GM19239 (cell line): ENCODE results near the gene DNM3.
A peak's percentile ranks its signal among the peaks of the same experiment; 100 is the strongest.
"Not testable (repeated sequence)": the region's sequence is repeated elsewhere in the genome, so short reads cannot be mapped to it uniquely, and the experiment has no call there.

Experiments used
- DNase-seq: peaks from one replicate; pipeline ENCODE4 v3.0.0; 2011; ENCODE audit warnings: low spot score; ENCODE audit not compliant: insufficient read length
- FAIRE-seq: peaks from 2 replicates; lab custom pipeline; 2011; peaks lifted over from hg19 to GRCh38; lab: Jason Lieb, UNC

Gene DNM3

DNA sequence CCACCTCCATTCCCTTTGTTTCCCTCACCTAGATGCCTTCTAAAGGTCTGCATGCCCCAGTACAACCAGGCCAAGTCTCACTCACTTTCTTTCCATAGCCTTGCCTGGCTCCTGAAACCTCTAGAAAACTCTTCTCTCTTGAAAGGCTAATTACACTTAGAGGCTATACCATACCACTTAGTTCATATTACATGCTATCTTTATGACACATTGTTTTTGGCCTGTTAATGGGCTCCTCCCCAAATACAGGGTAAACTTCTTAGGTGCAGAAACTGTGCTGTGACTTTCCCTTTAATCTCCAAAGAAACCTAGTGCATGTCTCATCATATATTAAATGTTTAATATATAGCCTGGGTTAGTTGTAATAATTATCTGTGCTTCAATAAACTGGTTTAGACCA lies 522.6 kb downstream of the DNM3 start:
- DNase-seq (no peak), FAIRE-seq (no peak)

DNA sequence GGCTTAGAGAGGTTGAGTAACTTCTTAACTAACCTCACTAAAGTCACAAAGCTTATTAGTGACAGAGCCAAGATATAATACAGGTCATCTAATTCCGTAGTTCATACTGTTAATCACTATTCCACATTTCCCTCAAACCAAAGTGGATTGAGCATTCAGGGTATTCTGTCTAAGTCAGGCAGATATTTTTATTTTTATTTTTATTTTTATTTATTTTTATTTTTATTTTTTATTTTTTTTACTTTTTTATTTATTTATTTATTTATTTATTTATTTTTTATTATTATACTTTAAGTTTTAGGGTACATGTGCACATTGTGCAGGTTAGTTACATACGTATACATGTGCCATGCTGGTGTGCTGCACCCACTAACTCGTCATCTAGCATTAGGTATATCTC lies 530.3 kb downstream of the DNM3 start:
- not testable (repeated sequence) for FAIRE-seq, DNase-seq

DNA sequence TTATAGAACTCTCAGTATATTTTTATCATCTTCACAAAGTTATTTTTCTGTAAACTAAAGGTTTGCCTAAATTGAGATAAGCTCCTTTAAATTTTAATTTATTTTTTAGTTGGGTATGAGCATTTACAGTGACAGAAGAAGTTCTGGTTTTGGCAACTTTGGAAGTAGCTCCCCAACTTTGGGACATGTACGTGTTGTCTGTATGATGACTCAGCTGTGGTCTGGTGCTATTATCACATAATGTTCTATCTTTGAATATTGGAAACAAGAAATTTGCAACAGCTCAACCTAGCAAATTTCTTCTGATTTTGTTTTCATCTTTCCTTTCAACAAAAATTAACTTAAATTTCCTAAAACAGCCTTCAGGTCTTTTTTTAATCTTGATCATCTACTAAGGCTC lies 532.6 kb downstream of the DNM3 start:
- FAIRE-seq (no peak), DNase-seq (no peak)

DNA sequence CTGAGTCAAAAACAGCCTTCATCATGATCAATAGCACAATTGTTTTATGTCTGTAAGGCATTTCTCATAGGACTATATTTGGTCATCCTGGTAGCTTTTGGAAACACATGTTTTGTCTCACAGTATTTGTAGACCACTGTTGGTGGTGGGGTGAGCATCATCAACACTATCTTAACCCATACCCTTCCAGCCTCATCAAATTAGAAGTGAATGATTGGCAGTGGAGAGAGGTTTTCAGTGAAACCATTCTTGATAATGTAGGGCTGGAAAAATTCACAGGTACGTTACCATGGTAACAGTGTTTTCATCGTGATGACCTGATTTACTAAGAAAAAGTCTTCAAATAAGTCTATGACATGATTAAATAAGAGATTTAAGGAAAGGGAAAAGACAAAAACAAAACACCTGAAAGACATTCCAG lies 533.9 kb downstream of the DNM3 start:
- DNase-seq (no peak), FAIRE-seq (no peak)

DNA sequence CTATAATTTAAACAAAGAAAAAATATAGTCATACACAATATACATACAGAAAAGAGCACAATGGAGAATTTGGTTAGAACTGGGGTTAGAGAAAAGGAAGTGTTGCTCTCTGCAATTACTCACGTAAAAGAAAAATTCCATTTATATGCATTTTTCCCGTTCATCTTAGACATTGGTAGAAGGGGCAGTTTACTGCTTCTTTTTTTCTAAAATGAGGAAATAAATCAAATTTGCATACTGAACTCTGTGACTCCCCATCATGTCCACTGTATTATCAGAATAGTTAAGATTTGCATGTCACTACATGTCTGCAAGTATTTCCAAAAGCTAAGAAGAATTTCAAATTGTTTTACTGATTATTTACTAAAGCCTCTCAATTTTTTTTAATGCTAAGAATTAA lies 535.1 kb downstream of the DNM3 start:
- DNase-seq (no peak), FAIRE-seq (no peak)

DNA sequence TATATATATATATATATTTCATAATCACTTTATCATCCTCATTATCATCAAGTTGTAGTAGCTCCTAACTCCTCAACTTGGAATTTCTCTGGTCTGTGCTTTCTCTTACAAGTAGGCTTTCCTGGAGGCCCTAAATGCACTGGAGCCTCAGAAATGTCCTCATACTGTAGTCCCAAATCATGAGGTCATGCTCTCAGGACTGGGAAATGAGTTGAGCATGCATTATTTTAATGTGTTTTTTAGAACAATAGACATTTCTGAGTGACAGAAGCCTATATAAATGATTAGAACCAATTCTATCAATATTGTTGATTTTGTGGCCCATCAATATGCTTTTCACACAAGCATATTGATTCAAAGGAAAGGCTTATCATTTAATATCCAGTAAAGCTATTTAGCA lies 536.3 kb downstream of the DNM3 start:
- FAIRE-seq (no peak), DNase-seq (no peak)

DNA sequence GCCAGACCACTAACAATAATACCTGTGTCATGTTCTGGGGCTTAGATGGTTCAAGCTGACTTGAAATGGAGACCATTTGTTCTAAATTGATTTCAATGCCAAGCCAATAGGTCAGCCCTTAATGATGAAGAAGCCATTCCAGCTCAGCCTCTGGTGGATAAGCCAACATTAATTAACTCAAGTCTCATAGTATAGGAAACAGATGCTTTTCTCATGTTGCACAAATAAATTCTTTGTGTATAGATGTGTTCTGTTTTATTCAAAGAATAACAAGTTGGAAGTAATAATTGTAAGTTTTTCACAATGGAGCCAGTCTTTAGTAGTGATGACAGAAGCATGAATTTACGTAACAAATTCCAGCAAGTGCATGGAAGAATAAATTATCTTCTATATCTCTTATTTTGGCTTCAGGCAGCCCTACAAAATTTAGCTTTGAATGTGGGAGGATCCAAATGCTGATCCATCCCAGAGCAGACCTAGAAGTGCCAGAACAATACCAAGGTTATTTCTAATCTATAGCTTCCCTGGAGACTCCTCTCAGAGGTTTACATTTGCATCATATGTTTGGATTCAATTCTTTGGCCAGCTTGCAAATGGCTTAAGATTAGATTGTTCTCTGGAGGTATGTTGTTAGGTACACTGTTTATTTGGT lies 536.9 kb downstream of the DNM3 start:
- DNase-seq = no peak
- FAIRE-seq = no peak

DNA sequence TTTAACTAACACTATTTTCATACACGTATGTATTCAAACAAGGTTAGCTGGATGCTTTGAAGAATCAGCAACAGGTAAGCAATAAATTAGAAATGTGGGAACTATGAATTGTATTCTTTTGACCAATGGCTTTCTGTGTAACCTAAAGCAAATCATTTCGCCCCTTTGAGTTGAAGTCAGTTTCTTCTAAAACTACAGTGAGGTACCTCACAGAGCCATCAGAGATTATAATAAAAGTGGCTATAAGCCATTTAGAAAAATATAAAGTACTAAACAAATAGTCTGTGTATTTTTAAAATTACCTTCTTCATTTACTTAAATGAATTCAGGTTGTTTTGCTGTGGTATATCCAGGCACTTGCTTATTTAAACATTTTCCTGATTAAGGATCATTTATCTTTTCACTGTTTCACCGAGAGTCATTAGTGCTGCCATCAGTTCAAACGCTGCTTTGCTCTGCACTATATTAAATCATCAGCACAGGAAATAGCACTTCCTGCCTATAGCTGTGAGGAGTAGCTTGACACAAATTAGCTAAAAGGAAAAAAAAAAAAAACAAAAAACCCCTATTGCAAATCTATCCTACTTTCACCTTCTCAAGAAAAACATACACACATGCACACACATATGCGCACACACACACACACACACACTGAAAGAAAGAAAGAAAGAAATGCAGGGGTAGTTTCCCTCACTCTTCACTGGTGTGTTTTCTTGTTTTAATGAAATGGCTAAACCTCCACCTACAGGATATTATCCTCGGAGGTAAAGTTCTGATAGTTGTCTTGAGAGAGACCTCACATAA lies 539.3 kb downstream of the DNM3 start:
- DNase-seq = no peak
- FAIRE-seq = peak; percentile 77

DNA sequence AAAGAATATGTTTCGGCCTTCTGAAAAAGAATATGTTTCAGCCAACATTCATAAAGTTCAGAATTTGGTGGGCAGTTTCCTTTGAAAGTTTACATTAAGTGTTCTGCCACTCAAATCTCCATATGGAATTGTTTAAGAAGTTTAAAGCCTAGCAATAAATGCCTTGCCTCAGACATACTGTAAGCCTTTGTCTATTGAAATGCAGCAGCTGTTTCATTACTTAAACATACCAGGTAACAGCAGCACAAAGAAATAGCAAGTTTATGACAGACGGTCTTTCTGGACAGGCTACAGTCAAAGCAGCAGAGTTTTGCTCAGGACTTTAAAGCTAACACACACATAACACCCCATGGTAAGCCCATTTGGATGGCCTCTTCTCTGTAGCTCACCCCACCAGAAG lies 540.6 kb downstream of the DNM3 start:
- FAIRE-seq = peak; percentile 53
- DNase-seq = no peak

DNA sequence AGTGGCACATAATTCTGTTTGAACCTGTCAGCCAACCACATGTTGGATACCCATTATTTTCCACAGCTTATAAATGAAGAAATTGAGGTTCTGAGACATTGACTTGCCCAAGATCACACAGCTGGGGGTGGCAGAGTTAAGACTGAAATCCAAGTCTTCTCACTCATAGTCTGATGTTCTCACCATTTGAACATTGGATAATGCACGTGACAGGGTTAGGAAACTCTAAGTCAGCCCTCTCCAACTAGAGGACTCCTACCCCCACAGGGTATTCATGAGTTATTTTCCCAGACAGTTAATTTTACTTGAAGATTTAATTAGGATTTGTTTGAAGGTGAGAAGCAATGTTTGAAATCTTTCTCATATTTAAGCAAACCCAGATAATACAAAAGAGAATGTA lies 541.1 kb downstream of the DNM3 start:
- FAIRE-seq (no peak), DNase-seq (no peak)

DNA sequence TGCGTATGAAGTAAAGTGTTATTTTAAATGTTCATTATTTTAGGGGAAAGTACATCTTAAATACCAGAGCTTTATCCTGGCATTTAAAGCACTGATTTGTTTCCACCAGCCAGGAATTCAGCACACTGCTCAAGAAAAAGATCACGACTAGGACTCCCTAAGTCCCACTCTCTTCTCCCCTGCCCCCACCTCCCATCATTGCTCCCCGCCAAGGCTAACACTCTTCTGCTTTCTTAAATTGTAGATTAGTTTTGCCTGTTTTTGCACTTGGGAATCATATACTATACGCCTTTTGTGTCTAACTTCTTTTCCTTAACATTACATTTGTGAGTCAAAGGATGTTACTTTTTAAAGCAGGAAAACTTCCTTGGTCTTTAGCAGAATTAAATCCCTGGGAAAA lies 541.7 kb downstream of the DNM3 start:
- FAIRE-seq = no peak
- DNase-seq = no peak

DNA sequence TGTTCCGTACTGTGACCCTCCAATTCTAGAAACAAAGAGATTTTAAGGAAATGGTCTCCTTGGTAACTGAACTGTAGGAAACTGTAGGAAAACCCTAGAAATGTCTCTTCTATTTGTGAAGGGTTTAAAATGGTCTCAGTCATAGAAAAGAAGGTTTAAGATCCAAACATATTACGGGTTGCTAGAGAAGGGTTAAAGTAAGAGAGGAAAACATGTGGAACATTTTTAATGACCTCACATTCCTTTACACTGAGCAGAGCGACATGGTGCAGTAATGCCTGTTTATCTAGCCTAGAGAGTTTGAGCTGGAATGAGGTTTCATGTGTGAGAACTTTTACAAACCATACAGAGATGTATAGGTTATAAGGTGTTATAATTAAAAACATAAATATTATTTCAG lies 542.2 kb downstream of the DNM3 start:
- DNase-seq (no peak), FAIRE-seq (no peak)

DNA sequence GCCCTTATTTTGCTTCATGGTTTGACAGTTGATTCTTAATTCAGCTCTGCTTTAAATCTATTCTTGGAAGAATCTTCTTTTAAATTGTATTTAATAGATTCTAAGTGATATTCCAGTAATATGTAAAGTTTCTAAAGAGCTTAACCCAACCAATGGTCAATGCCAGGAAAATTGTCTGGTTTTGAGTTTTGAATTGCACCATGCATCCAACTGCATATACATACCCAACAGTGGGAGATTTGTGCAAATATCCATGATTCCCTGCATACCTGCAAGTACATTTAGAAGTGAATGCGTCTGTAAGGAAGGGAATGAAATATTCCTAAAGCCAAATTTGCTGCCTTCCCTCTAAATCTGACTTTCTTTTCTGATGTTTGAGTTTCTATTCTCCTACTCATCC lies 543.4 kb downstream of the DNM3 start:
- DNase-seq (no peak), FAIRE-seq (no peak)

DNA sequence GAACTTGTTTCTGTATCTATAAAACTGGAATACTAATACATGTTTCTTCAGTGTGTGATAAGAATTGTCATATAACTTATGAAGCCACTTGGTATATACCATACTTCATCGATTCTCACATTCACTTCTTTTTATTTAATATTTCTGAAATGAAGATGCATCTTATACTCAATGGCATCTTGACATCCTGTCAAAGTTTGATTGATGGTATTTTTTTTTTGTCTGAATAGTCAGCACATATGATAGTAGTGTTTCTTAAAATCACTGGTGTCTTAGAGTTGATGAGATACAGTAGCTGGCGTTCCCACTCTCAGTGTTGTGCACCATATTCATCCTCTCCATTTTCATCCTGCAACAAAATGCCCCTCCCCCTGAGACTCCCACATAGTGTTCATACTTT lies 544.7 kb downstream of the DNM3 start:
- FAIRE-seq = no peak
- no peak for DNase-seq

DNA sequence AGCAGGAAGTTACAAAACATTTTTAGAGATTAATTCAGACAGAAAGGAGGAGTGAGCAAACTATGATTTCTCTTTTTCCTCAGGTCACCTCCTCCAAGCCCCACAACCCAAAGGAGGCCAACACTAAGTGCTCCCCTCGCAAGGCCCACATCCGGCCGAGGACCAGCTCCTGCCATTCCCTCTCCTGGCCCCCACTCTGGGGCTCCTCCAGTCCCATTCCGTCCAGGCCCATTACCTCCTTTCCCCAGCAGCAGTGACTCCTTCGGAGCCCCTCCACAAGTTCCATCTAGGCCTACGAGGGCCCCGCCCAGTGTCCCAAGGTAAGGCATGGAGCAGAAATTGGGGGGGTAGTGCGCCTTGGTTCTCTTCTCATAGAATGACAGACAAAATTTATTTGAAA lies 547.2 kb downstream of the DNM3 start:
- DNase-seq (no peak), FAIRE-seq (no peak)

DNA sequence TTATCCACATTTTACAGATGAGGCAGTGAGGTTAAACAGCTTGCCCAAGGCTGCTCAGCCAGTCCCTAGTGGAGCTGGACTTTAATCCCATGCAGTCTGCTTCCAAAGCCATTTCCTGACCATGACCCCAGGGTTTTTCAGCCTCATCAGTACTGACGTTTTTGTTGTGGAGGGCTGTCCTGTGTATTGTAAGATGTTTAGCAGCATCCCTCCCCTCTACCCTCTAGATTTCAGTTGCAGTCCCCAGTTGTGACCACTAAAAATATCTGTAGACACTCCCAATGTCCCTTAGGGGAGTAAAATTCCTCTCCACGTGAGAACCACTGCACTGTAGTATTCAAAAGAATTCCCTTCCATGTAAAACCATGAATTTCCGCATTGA lies 549.0 kb downstream of the DNM3 start:
- peak; percentile 80 for FAIRE-seq
- no peak for DNase-seq

DNA sequence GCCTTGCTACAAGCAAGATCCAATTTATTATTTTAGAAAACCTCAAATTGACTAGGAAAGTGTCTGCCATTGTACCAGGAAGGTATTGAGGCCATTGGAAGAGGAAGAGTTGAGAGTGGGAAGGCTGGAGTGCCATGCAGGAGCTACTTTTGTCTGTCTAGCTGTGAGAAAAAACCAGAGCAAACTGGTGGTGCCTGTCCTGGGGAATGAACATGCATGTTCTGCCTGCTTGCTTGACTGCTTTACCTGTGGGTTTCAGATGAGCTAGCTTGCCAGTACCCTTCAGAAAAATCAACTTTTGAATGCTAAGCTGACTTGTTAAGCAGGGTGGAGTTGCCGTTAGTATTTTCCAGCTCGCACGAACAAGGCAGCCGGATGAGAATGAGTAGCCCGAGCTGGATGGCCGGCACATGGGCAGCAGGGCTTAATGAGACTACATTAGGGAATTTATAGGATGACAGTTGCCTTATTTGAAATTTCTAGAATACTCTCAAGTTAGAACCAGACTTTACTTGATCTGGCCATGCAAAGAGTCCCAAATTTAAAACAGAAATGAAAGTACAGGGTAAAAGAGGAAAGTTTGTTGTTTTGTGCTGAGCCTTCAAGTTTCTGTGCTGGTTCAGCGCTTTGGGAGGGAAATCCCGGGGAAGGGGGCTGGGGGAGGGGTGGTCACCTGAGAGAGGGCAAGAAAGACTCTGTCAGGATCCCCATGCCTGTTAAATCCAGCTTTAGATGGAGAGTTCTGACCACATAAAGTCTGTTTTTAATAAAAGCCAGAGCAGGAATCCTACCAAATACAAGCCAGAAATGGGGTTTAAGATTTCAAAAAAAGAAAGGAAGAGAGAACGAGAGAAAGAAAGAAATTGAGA lies 549.6 kb downstream of the DNM3 start:
- no peak for DNase-seq
- FAIRE-seq = peak; percentile 92

DNA sequence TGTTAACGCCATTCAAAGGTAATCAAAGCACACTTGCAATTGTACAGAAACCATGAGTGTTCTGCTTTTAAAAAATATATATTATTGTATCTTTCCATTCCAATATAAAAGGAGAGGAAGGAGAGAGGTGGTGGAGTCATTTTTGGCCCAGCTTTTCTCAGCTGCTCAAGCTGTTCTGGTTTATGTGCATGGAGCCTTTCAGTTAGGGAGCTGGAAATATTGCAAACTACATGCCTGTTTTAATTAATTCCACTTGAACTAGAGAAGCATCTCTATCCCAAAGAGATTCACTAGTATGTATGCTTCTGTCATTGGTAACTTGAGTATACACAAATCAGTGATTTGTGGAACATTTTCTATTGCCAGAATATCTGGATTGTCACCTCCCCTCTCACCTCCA lies 550.7 kb downstream of the DNM3 start:
- FAIRE-seq = no peak
- DNase-seq = no peak

DNA sequence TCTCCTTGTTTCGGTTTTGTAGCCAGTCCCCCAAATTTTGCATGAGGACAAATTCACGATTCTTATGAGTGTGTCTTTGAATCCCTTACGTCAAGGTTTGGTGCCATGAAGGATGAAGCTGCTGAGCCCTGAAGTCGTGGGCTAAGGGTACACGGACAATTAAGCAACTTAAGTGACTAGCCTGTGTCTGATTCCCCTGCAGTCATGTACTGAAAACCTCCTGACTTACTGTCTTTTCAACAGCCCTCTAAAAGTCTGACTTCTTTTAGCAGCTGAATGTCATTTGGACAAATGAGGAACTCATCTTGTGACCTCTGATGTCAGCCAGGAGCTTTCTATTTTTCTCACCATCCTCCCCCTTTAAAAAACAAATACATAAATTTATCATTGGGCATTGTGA lies 552.1 kb downstream of the DNM3 start:
- FAIRE-seq (no peak), DNase-seq (no peak)

DNA sequence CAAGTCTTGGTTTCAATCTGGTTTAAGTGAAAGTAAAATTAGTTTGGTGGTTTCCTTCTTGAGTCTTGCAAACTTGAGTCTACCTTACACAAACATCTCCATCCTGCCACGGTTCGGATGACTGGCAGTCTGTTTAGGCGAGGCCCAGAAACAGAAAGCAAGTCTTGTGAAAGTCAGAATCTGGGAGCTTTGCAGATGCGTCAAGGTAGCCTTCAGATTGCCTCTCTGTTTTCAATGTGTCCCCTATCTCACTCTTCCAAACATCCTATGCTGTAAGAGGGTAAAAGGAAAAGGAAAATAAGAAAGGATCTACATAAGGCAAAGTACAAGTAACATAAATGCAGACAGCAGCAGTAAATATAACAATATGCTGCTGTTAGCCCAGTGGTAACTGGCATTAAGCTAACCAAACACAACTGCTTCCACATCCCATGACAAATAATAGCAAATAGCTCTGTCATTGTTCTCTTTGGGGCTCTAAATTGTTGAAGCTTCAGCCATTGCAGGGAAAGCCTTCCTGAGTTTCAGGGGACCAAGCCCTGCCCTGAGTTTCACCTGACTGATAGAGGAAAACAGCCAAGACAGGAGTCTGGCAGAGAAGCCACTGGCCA lies 552.9 kb downstream of the DNM3 start:
- peak; percentile 99 for FAIRE-seq
- peak; percentile 45 for DNase-seq

DNA sequence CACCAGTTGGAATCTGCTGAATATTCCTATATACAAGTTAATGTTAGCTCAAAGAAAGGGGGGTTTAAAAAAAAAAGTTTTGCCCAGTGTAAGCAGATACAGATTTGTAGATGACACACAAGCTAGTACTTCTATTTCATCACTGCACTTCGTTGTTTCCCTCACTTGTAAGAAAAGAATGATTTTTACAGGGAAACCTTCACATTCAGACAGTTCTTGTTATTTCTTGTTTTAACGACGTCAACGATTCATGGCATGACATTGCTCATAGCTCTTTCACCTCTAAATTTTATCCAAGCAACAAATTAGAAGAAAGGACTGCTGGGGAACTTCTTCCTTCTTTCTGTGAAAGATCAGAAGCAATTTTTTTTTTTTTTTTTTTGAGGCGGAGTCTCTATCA lies 553.5 kb downstream of the DNM3 start:
- DNase-seq (no peak), FAIRE-seq (peak; percentile 18)
